Measurements from ENCODE around the gene KLC1. TPM values are rescaled to one million over a fixed set of nuclear protein-coding genes. Genes with fewer than 3 reads are reported as not detected.

Gene KLC1
- total RNA-seq, 1 donor from 2014 or later = 211 TPM

GRCh38 chr14:103737432-103738045, 108.5 kb downstream of the KLC1 start:
- Mint-ChIP-seq H3K9me3 (ENCODE audit: unreplicated experiment) (no peaks in the 10 kb centered on the region), H3K27ac (ENCODE audit: unreplicated experiment) (no peak overlapping the region), H3K4me3 (ENCODE audit: unreplicated experiment) (no peak overlapping the region), H3K4me1 (ENCODE audit: unreplicated experiment) (peaks cover 8% of the 10 kb centered on the region), H3K27me3 (ENCODE audit: unreplicated experiment) (no peaks in the 10 kb centered on the region), H3K36me3 (ENCODE audit: unreplicated experiment) (peaks cover 18% of the 10 kb centered on the region)
- DNase-seq (ENCODE audit: extremely low spot score, unreplicated experiment) = no peak
- no peak for TF ChIP-seq CTCF (IDR thresholded peaks at IDR 0.05)

- Mint-ChIP-seq H3K4me3 (ENCODE audit: unreplicated experiment) (no peak overlapping the region), H3K36me3 (ENCODE audit: unreplicated experiment) (peaks cover 18% of the 10 kb centered on the region), H3K27me3 (ENCODE audit: unreplicated experiment) (no peaks in the 10 kb centered on the region), H3K4me1 (ENCODE audit: unreplicated experiment) (peaks cover 8% of the 10 kb centered on the region), H3K27ac (ENCODE audit: unreplicated experiment) (no peak overlapping the region), H3K9me3 (ENCODE audit: unreplicated experiment) (no peaks in the 10 kb centered on the region)
- TF ChIP-seq CTCF (IDR thresholded peaks at IDR 0.05) = no peak
- DNase-seq (ENCODE audit: extremely low spot score, unreplicated experiment) = no peak
These were observed 109.2 kb downstream of the KLC1 start for GRCh38 chr14:103738166-103738565.

- no peak overlapping the region for H3K27ac Mint-ChIP-seq (ENCODE audit: unreplicated experiment)
These were observed 109.9 kb downstream of the KLC1 start for GRCh38 chr14:103738701-103739451.

GRCh38 chr14:103739466-103739792, 110.4 kb downstream of the KLC1 start:
- no peak for DNase-seq (ENCODE audit: extremely low spot score, unreplicated experiment)
- no peak overlapping the region for H3K27ac Mint-ChIP-seq (ENCODE audit: unreplicated experiment)
- no peak for TF ChIP-seq CTCF (IDR thresholded peaks at IDR 0.05)
- no peaks in the 10 kb centered on the region for H3K27me3 Mint-ChIP-seq (ENCODE audit: unreplicated experiment)
- H3K36me3 Mint-ChIP-seq (ENCODE audit: unreplicated experiment) = peaks cover 12% of the 10 kb centered on the region
- peaks cover 7% of the 10 kb centered on the region for H3K4me1 Mint-ChIP-seq (ENCODE audit: unreplicated experiment)
- H3K4me3 Mint-ChIP-seq (ENCODE audit: unreplicated experiment) = no peak overlapping the region
- H3K9me3 Mint-ChIP-seq (ENCODE audit: unreplicated experiment) = no peaks in the 10 kb centered on the region

More at GRCh38 chr14:103738701-103739451, 109.9 kb downstream of the KLC1 start:
- no peak for TF ChIP-seq CTCF (IDR thresholded peaks at IDR 0.05)
- Mint-ChIP-seq H3K27me3 (ENCODE audit: unreplicated experiment) (no peaks in the 10 kb centered on the region), H3K36me3 (ENCODE audit: unreplicated experiment) (peaks cover 12% of the 10 kb centered on the region), H3K4me1 (ENCODE audit: unreplicated experiment) (peaks cover 8% of the 10 kb centered on the region), H3K9me3 (ENCODE audit: unreplicated experiment) (no peaks in the 10 kb centered on the region), H3K4me3 (ENCODE audit: unreplicated experiment) (no peak overlapping the region)
- DNase-seq (ENCODE audit: extremely low spot score, unreplicated experiment) = no peak

GRCh38 chr14:103739793-103740501, 110.9 kb downstream of the KLC1 start:
- no peak overlapping the region for H3K27ac Mint-ChIP-seq (ENCODE audit: unreplicated experiment)
- H3K36me3 Mint-ChIP-seq (ENCODE audit: unreplicated experiment) = peaks cover 10% of the 10 kb centered on the region
- TF ChIP-seq CTCF (IDR thresholded peaks at IDR 0.05) = no peak
- H3K4me3 Mint-ChIP-seq (ENCODE audit: unreplicated experiment) = no peak overlapping the region
- H3K9me3 Mint-ChIP-seq (ENCODE audit: unreplicated experiment) = no peaks in the 10 kb centered on the region
- peaks cover 6% of the 10 kb centered on the region for H3K4me1 Mint-ChIP-seq (ENCODE audit: unreplicated experiment)
- DNase-seq (ENCODE audit: extremely low spot score, unreplicated experiment) = no peak
- no peaks in the 10 kb centered on the region for H3K27me3 Mint-ChIP-seq (ENCODE audit: unreplicated experiment)
